Neural cell (in vitro differentiated cells): ENCODE results near the gene GPC5. TPM values are rescaled to one million over a fixed set of nuclear protein-coding genes. Genes with fewer than 3 reads are reported as not detected.

Source experiments
- H2AFZ ChIP-seq: fragments of 200-600, 300-800 bp; sonication (generic), shearing (Covaris generic); 2 replicates; pipeline ENCODE4 v1.6.0; 2014; ENCODE audit warnings: low read depth, mild to moderate bottlenecking, antibody characterized with exemption, low read length, moderate library complexity
- H3F3A ChIP-seq: fragments of 200-600 bp; shearing (Covaris generic); 2 replicates; pipeline ENCODE4 v1.6.1; 2016; ENCODE audit warnings: mild to moderate bottlenecking, moderate library complexity, mixed read lengths, antibody characterized with exemption, low read length; ENCODE audit not compliant: insufficient read depth, poor library complexity, severe bottlenecking
- H3K27ac ChIP-seq: fragments of 200-600, 300-800 bp; sonication (generic), shearing (Covaris generic); 2 replicates; pipeline ENCODE4 v1.5.1; 2014; ENCODE audit warnings: mild to moderate bottlenecking, low read length, moderate library complexity
- H3K27me3 ChIP-seq: fragments of 300-800, 200-600 bp; sonication (generic), shearing (Covaris generic); 2 replicates; pipeline ENCODE4 v1.6.0; 2014; ENCODE audit warnings: mild to moderate bottlenecking, low read depth, low read length, moderate library complexity; ENCODE audit not compliant: insufficient read depth
- H3K36me3 ChIP-seq: fragments of 300-800, 200-600 bp; sonication (generic), shearing (Covaris generic); 2 replicates; pipeline ENCODE4 v1.5.1; 2014; ENCODE audit warnings: mild to moderate bottlenecking, antibody characterized with exemption, low read length, moderate library complexity; ENCODE audit not compliant: insufficient read depth
- H3K4me2 ChIP-seq: fragments of 300-800, 200-600 bp; sonication (generic), shearing (Covaris generic); 2 replicates; pipeline ENCODE4 v1.6.0; 2014; ENCODE audit warnings: mild to moderate bottlenecking, low read length
- H3K4me3 ChIP-seq: fragments of 300-800, 200-600 bp; sonication (generic), shearing (Covaris generic); 2 replicates; pipeline ENCODE4 v1.5.1; 2014; ENCODE audit warnings: mild to moderate bottlenecking, low read length, moderate library complexity
- H3K79me2 ChIP-seq: fragments of 200-600 bp; shearing (Covaris generic); replicated peaks from 2 replicates; pipeline ENCODE4 v1.6.0; 2014; ENCODE audit warnings: mild to moderate bottlenecking, low read length, moderate library complexity; ENCODE audit not compliant: insufficient read depth
- H3K9ac ChIP-seq: fragments of 300-800, 200-600 bp; sonication (generic), shearing (Covaris generic); 2 replicates; pipeline ENCODE4 v1.6.1; 2016; ENCODE audit warnings: mild to moderate bottlenecking, low read length, mixed read lengths
- H3K9me2 ChIP-seq: fragments of 200-600 bp; shearing (Covaris generic); 2 replicates; pipeline ENCODE4 v1.6.1; 2016; ENCODE audit warnings: mild to moderate bottlenecking, low read length, mixed read lengths; ENCODE audit not compliant: insufficient read depth
- H3K9me3 ChIP-seq: fragments of 200-600, 300-800 bp; sonication (generic), shearing (Covaris generic); 2 replicates; pipeline ENCODE4 v1.6.1; 2016; ENCODE audit warnings: mild to moderate bottlenecking, mixed run types, low read length, moderate library complexity, mixed read lengths
- H4K20me1 ChIP-seq: fragments of 200-600 bp; shearing (Covaris generic); 2 replicates; pipeline ENCODE4 v1.6.1; 2016; ENCODE audit warnings: mild to moderate bottlenecking, mixed run types; ENCODE audit not compliant: insufficient read depth
- CTCF ChIP-seq: fragments of 450-650 bp; IDR thresholded peaks from 2 replicates; pipeline ENCODE4 v1.5.1; 2014; ENCODE audit warnings: antibody characterized with exemption, mild to moderate bottlenecking, moderate library complexity; ENCODE audit not compliant: poor library complexity, severe bottlenecking
- EP300 ChIP-seq: fragments of 450-650 bp; conservative IDR thresholded peaks from 2 replicates; pipeline ENCODE4 v1.6.1; 2014; ENCODE audit warnings: antibody characterized with exemption, mild to moderate bottlenecking, moderate library complexity; ENCODE audit not compliant: poor library complexity, severe bottlenecking
- EZH2 ChIP-seq: fragments of 200-600, 300-800 bp; shearing (Covaris generic), sonication (generic); IDR thresholded peaks from 2 replicates; pipeline ENCODE4 v1.6.1; 2014; ENCODE audit warnings: antibody characterized with exemption, low read length, borderline replicate concordance, mild to moderate bottlenecking; ENCODE audit not compliant: insufficient read depth, poor library complexity, severe bottlenecking
- MXI1 ChIP-seq: fragments of 450-650 bp; conservative IDR thresholded peaks from 2 replicates; pipeline ENCODE4 v1.6.1; 2014; ENCODE audit warnings: antibody characterized with exemption, mild to moderate bottlenecking; ENCODE audit not compliant: poor library complexity, severe bottlenecking
- POLR2AphosphoS5 ChIP-seq: IDR thresholded peaks from 2 replicates; pipeline ENCODE4 v1.6.1; 2012
- RAD21 ChIP-seq: fragments of 450-650 bp; conservative IDR thresholded peaks from 2 replicates; pipeline ENCODE4 v1.6.1; 2014; ENCODE audit warnings: antibody characterized with exemption, mild to moderate bottlenecking, moderate library complexity
- REST ChIP-seq: IDR thresholded peaks from 2 replicates; pipeline ENCODE4 v1.6.1; 2012; ENCODE audit warnings: borderline replicate concordance
- SMC3 ChIP-seq: fragments of 450-650 bp; conservative IDR thresholded peaks from 2 replicates; pipeline ENCODE4 v1.6.1; 2014; ENCODE audit warnings: antibody characterized with exemption, mild to moderate bottlenecking, moderate library complexity; ENCODE audit not compliant: poor library complexity
- TAF1 ChIP-seq: IDR thresholded peaks from 2 replicates; pipeline ENCODE4 v1.6.1; 2012; ENCODE audit warnings: low read depth
- polyA plus RNA-seq: library from polyadenylated mRNA; depleted of rRNA; stranded (reverse); fragments of >200 nt; gene quantifications from 2 replicates; pipeline ENCODE4 v1.2.3, GENCODE V29; 2014

Gene GPC5
- polyA plus RNA-seq, 1 donor from 2014 or later, result 5.0 TPM

- no peaks in the 10 kb centered on the region for H3K9me3 ChIP-seq
- no peaks in the 10 kb centered on the region for H4K20me1 ChIP-seq
- no peaks in the 10 kb centered on the region for H3K36me3 ChIP-seq
- no peak overlapping the region for H3K9ac ChIP-seq
- H3K27ac ChIP-seq, result no peak overlapping the region
- no peak for TF ChIP-seq SMC3
- no peak for TF ChIP-seq REST
- TF ChIP-seq EP300, result no peak
- TF ChIP-seq CTCF, result no peak
- no peak for TF ChIP-seq TAF1
- TF ChIP-seq RAD21, result no peak
- TF ChIP-seq POLR2AphosphoS5, result no peak
- no peak for TF ChIP-seq EZH2
- TF ChIP-seq MXI1, result no peak
- H3K27me3 ChIP-seq, result no peaks in the 10 kb centered on the region
- no peaks in the 10 kb centered on the region for H3F3A ChIP-seq
- H3K9me2 ChIP-seq, result no peaks in the 10 kb centered on the region
- no peak overlapping the region for H3K4me2 ChIP-seq
- H3K4me3 ChIP-seq, result no peak overlapping the region
- no peak overlapping the region for H2AFZ ChIP-seq
- no peaks in the 10 kb centered on the region for H3K79me2 ChIP-seq
Measured at GRCh38 chr13:91702411-91702810, 304.0 kb downstream of the GPC5 start.

GRCh38 chr13:91704398-91704797 lies 306.0 kb downstream of the GPC5 start:
- no peaks in the 10 kb centered on the region for H3F3A ChIP-seq
- no peaks in the 10 kb centered on the region for H4K20me1 ChIP-seq
- H3K79me2 ChIP-seq, result no peaks in the 10 kb centered on the region
- H3K27me3 ChIP-seq, result no peaks in the 10 kb centered on the region
- no peaks in the 10 kb centered on the region for H3K36me3 ChIP-seq
- H2AFZ ChIP-seq, result no peak overlapping the region
- no peak overlapping the region for H3K4me2 ChIP-seq
- no peak overlapping the region for H3K9ac ChIP-seq
- no peaks in the 10 kb centered on the region for H3K9me3 ChIP-seq
- H3K9me2 ChIP-seq, result no peaks in the 10 kb centered on the region
- TF ChIP-seq TAF1 (no peak), REST (no peak), POLR2AphosphoS5 (no peak), RAD21 (no peak), CTCF (no peak), EP300 (no peak), EZH2 (no peak)
- no peak overlapping the region for H3K27ac ChIP-seq
- H3K4me3 ChIP-seq, result no peak overlapping the region
